A673 (cell line): Measurements from ENCODE around the gene FOXO1.

Experiments
- CTCF ChIP-seq: fragments of 300-800, 200-600 bp; sonication (generic); conservative IDR thresholded peaks from 2 replicates; pipeline ENCODE4 v1.5.1; 2017; ENCODE audit warnings: low read depth, mild to moderate bottlenecking, antibody characterized with exemption, low read length, moderate library complexity, mixed read lengths
- EZH2 ChIP-seq: fragments of 200-600 bp; sonication (generic); IDR thresholded peaks from 2 replicates; pipeline ENCODE4 v1.6.1; 2017; ENCODE audit warnings: borderline replicate concordance, low read depth, mild to moderate bottlenecking, mixed read lengths, antibody characterized with exemption, low read length; ENCODE audit not compliant: poor library complexity, severe bottlenecking

GRCh38 chr13:40518481-40518882 lies 148.0 kb downstream of the FOXO1 start:
- TF ChIP-seq CTCF (no peak), EZH2 (no peak)
